Hindlimb muscle (tissue), 1 donor: Measurements from ENCODE around the gene CLASP1. TPM values are rescaled to one million over a fixed set of nuclear protein-coding genes. Genes with fewer than 3 reads are reported as not detected.
"Not testable (repeated sequence)": the region's sequence is repeated elsewhere in the genome, so short reads cannot be mapped to it uniquely, and the experiment has no call there.

ENCODE experiments used
- DNase-seq: peaks from one replicate; pipeline ENCODE4 v3.0.0-alpha.2; 2013
- polyA plus RNA-seq: library from polyadenylated mRNA; unstranded; fragments of 120-200 nt; gene quantifications from one replicate; pipeline ENCODE4 v1.2.1, GENCODE V29; 2013; ENCODE audit not compliant: insufficient read length

Gene CLASP1
- polyA plus RNA-seq, 1 donor: 69.7 TPM

DNA sequence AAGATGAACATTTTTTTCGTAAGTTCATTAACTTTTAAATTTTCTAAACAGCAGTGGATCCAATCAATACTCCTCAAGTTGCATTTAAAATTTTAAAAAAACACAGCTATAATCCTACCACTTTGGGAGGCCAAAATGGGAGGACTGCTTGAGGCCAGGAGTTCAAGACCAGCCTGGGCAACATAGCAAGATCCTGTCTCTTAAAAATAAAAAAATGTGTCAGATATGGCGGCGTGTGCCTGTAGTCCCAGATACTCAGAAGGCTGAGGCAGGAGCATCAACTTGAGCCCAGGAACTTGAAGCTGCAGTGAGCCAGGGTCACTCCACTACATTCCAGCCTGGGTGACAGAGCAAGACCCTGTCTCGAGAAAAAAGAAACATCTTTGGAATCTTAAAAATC, 178.3 kb downstream of the CLASP1 start:
- DNase-seq: no peak

DNA sequence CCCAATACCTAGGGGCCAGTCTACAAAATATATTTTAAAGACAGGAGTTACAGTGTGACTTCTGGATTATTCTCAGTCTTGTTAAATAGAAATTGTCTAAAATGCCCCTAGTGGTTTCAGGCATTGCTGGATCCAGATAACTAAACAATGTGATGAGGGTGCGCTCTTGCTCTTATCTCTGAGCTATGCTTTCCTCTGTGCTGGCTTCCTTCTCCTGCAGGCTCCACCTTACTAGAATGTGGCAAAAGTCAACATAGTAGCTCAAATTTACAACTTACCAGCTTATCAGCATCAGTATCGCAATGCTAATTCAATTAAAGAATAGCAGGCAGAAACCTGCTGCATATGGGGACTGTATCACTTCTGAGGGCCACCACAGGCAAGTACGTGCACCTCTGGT, 179.9 kb downstream of the CLASP1 start:
- no peak for DNase-seq

DNA sequence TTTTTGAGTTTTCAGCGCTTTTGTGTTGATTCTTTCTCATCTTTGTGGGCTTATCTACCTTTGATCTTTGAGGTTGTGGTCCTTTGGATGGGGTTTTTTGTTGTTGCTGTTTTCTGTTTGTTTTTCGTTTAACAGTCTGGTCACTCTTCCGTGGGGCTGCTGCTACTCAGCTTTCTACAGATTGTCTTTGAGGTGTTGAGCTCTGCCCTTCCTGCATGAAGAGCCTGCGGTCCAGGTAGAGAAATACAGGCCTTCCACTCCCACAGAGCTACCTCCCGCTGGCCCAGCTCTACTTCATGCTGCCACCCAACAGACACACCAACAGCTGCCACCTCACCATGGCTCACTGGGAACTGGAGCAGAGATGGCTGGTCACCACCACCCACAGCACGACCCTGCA, 180.3 kb downstream of the CLASP1 start:
- no peak for DNase-seq

DNA sequence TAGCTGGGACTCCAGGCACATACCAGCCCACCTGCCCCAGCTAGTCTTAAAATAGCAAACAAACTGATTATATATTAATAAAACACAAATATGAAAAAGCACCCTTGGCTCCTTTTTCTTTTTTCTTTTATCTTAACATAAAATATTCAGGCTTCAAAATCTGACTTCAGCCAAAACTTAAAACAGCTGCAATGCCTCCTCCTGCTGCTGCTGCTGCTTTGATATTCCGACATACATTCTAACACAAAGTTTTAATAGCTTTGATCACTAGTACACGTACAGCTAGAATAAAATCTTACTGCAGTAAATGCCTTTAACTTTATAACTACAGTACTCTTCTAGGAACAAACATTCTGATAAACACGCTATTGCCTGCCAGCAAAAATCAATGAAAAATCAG, 190.0 kb downstream of the CLASP1 start:
- no peak for DNase-seq

DNA sequence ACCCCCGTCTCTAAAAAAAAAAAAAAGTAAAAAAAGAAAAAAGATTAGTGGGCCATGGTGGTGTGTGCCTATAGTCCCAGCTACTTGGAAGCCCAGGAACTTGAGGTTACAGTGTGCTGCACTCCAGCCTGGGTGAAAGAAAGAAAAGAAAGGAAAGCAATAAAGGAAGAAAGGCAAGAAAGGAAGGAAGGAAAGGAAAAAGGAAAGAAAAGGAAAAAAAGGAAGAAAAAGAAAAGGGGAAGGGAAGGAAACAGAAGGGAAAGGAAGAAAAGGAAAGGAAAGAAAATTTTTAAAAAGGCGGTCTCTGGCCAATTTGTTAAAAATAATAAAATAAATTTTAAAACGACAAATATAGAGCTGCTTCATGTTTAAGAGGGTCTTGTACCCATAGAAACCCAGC, 192.9 kb downstream of the CLASP1 start:
- no peak for DNase-seq

DNA sequence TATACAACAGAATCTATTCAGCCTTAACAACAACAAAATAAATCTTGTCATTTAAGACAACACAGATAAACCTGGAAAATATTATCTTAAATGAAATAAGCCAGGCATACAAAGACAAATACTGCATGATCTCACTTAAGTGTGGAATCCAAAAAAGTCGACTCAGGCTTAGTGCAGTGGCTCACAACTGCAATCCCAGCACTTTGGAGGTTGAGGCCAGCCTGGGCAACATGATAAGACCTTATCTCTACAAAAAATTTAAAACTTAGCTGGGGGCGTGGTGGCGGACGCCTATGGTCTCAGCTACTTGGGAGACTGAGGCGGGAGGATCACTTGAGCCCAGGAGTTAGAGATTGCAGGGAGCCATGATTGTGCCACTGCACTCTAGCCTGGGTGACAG, 193.8 kb downstream of the CLASP1 start:
- no peak for DNase-seq

DNA sequence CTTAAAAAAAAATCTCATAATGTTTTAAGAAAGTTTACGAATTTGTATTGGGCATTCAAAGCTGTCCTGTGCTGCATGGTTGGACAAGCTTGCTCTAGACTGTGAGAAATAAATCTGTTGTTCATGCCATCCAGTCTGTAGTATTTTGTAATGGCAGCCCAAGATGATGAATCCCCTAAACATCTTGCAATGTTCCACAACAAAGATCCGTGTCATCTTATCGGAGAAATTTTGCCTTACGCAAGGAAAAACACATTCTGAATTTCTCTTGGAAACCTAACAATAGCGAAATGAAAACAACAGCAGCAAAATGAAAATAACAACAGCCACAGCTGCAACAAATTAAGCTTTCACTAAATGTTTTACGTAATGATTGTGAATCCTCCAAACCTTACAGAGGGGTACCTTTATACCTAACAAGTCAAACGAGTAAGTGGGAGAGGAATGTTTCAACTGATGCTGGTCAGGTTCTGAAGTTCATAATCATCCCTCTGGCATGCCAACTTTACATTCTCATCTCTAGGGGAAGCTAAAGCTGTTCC, 194.6 kb downstream of the CLASP1 start:
- DNase-seq: no peak

DNA sequence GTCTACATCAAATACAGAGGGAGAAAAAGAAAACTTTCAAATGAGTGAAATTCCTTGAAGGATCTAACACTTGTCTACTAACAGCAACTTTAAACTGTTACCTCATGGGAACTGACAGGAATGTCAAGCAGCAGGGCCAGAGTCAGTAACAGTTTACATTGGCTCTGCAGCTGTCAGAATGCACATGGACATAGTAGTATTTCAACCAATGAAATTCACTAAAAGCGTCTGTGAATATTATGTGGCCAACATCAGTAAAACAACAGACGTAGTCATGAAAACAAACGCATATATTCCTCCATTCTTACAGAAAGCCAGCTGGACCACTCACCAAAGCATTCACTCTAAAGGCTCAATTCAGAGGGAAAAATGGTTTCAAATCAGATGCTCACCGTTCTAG, 197.9 kb downstream of the CLASP1 start:
- DNase-seq: peak; percentile 10

DNA sequence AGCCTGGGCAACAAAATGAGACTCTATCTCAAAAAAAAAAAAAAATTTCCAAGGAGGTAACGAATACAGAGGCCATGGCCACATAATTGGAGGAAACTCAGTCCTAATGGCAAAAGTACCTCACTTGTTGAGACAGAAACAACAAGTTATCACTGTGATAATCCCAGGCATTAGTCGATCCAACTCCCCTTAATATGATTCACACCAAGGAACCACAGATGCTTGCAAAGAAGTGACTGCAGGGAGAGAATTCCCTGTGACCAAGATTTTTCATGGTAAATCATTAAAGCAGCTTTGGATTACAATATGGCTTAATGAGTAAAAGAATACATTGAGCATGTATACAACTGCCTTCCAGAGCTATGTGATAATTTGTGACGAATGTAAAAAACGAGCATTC, 199.0 kb downstream of the CLASP1 start:
- DNase-seq: no peak

DNA sequence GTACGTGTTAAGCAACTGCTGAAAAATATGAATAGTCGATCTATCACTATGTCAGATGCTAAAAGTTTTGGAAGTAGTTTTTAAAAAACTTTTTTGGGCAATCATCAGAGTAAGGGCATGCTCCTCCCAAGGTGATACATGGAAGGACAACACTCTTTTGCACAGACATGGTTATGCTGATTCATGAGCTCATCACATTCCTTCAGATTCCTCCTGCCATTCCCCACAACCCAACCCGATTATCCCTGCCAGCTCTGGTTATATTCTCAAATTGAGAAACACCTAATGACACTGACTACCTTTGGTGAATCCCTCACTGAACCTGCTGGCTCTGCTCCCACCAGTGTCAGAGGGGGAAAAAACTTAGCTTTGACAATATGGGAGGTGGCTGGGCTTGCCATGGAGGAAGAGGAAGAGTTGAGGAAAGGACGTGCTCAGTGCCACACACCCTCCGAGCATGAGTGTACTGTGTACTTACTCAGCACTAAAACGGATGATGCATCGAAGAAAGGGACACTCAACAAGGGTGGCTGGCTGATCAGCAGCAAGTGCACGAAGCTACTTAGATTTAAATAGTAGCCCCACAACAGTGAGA, 202.5 kb downstream of the CLASP1 start:
- DNase-seq: no peak

DNA sequence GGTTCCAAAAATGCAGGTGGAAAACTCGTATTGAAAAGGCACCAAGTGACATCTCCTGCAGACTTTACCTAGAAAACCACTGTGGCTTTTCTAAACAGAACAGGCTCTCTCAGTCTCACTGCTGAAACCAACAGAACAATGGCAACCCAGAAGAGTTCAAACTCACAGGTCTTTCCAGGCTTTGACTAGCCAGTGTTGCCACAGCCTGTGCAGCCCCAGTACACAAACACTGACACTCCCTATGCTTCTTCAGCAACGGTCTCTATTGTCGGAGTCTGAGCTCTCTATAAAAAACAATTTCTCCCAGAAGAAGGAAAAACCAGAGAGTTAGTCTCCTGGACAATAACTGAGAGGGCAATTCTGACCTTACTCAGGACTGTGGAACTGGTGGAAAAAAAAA, 206.4 kb downstream of the CLASP1 start:
- DNase-seq: no peak

DNA sequence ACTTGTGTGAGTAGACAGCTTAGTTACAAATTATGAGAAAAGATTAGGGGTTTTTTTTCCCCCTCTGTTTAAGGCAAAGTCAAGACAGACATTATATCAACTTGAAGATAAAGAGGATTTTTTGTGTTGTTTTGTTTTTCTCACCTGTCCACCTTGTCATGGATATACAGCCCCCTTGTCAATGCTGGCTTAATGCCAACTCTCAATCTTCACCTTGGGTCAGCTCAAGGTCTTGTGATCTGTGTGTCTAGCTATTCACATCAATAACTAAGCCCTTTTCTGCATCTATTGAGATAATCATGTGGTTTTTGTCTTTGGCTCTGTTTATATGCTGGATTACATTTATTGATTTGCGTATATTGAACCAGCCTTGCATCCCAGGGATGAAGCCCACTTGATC, 211.0 kb downstream of the CLASP1 start:
- DNase-seq: not testable (repeated sequence)

DNA sequence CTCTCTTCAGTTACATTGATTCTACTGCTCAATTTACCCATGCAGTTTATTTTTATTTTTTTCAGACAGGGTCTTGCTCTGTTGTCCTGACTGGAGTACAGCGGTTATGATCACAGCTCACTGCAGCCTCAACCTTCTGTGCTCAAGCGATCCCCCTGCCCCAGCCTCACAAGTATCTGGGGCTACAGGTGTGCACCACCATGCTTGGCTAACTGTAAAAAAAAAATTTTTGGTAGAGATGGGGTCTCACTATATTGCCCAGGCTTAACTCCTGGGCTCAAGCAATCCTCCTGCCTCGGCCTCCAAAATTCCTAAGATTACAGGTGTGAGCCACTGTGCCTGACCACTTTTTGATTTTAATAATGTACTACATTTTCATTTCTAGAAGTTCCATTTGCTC, 212.3 kb downstream of the CLASP1 start:
- DNase-seq: no peak

DNA sequence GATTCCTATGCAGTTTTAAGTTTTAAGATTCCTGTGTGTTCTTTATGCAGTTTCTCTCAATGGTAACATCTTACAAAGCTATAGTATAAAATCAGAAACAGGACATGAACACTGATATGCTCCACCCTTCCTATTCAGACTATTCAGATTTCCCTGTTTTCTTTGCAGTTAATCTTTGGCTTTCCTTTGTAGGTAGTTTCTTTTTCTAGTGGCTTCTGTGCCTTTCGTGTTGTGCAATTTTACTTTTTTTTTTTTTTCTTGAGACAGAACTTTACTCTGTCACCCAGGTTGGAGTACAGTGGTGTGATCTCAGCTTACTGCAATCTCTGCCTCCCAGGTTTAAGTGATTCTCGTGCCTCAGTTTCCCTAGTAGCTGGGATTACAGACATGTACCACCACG, 213.5 kb downstream of the CLASP1 start:
- no peak for DNase-seq

DNA sequence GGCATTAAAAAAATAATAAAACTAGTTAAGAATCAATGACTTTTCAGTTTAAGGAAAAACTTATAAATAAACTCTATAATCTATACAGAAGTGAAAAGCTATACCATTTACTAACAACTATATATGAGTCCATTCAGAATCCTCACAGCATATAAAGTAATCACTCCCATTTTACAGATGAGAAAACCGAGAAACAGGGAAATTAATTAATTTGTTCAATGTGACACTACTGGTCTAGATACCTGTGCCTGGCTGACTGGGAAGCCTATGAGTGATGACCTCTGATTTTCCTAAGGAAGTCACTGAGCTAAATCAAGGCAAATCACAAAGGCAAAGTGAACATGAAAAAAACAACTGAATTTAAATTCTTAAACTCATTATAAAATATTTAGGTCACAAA, 218.0 kb downstream of the CLASP1 start:
- no peak for DNase-seq

DNA sequence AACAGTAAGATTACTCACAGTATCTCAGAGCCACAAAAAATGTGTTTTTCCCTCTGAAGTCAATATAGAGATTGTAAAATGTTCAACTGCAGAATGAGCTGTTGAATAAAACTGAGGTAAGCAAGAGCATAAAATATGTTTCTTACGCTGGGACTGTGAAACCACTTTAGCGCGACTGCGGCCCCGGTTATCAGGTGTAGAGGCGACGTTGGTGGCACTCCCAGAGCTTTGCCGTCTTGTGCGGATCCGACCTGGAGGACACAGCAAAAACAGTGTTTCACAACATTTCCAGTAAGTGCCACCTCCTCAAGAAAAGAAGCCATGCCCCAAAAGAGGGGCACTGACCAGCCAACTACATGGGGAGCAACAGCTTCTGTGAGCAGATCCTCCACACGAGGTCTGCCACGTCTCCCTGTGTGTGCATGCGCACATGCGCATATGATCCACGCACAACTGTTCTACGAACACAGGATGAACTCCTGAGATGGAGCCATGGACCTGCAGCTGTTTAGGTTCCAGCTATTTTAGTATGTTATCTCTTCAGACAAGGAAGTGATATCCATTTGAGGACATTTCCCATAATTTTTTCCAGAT, 219.2 kb downstream of the CLASP1 start:
- DNase-seq: no peak

DNA sequence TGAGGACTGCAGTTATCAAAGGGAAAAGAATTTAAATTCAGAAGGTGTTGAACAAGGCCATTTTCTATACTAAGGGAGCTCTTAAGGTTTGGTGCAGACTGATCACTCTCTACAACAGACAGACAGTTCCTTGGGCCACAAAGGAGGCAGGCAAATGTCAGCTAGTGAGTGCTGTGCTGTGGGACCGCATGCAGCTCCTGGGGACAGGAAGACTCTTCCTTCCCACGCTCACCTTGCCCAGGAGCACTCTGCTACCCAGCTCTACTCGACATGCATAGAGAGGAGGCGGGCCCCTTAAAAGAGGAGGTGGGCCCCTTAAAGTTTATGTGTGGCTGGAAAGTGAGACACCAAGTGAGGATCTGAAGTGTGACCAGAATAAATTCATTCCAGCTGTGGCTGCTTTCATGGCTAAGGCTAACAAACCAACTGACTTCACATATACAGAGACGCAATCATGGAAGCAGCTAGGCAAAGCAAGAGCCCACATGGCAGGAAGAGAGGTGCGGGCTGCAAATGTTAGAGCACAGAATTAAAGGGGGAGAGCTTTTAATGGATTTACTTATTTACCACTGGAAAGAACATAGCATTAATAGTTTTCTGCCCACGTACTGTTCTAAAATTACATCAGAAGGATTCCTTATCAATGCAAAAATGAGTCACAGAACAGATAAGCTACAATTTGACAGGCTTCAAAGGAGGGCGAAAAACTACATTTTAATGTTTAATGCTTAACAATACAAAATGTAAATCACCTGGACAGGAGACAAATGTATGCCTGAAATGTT, 220.0 kb downstream of the CLASP1 start:
- DNase-seq: no peak

DNA sequence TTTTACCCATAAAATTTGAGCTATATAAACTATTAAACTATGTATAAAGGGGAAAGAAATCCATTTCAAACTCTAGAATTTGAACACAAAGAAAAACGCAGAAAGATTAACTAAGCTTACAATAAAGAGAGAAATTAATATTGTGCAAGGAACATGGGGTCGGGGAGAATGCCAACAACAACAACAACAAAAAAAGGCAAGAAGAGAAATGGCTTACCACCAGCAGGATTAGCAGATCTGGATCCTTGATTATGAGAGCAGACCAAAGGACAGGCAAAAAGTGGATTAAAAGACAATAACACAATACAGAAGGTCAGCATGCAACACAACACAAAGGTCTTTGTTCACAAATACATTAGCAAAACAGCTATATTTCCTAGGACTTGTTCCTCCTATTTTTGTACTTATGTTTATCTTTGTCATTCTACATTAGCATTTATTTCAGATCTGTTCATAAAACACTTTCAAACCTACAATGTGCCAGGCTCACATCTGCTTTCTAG, 222.0 kb downstream of the CLASP1 start:
- no peak for DNase-seq

DNA sequence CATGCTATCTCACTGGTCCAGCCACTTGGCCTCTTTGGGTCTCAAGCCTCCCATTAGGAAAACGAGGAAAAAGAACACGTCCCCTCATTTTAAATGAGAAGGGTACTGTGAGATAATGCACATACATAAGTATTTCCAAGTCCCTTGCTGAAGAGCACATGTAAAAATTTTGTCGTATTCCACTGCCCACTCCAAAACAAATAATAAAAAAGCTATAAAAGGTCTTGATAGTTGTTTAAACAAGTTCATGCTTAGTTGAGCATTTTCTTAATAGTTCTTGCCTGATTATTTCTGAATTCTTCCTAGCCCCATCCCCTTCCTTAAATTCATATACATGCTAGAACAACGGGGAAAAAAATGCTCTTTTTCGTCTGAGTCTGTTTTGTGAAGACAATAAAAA, 228.8 kb downstream of the CLASP1 start:
- DNase-seq: no peak

DNA sequence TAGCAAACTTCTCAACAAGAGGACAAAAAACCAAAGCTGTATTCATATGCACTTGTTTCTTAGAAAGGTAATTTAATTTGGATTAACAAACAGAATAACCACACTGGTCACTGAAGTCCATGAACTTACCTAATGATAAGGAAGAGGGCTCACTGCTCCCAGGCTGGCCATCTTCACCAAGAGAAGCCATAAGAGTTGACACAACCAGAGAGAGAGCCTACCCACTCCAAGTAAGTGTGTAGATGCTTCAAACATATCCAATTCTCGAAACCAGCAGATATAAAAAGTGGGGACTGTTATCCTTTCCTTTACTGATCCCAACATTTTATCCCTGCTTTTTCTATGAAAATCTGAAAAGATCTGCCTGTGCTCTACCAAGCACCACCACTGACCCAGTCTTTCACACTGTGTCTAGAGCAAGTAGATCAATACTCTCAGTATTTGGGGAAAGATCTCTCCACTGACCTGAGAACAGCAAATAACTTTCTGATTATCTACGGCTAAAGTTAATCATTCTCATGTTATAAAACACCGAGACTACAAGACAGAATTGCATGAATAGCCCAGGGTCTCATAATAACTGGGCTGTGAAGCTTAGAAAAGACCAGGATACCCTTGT, 230.1 kb downstream of the CLASP1 start:
- no peak for DNase-seq

DNA sequence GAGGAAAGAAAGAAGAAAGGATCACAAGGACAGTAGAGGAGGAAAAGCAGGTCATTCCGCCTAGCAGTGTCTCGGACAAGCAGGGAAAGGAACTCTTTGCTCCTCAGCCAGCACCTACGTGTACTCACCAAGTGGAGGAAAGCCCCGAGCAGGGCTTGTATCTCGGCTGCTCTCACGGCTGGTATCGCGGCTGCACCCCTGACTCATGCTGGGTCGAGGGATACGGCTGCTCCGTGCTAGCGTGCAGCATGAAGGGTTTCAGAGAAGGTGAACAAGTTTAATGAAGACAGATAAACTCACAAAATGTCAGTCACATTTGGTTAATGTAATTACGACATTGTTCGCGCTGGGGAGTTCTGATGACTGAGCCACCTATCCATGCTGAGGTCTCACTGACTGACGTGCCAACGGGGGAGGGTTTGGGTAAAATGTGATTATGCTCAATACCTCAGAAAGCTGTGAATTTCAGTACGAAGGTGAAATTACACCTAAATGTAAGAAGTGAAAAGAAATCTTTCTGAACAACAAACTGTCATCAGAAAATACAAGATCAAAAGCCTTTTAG, 230.7 kb downstream of the CLASP1 start:
- no peak for DNase-seq

DNA sequence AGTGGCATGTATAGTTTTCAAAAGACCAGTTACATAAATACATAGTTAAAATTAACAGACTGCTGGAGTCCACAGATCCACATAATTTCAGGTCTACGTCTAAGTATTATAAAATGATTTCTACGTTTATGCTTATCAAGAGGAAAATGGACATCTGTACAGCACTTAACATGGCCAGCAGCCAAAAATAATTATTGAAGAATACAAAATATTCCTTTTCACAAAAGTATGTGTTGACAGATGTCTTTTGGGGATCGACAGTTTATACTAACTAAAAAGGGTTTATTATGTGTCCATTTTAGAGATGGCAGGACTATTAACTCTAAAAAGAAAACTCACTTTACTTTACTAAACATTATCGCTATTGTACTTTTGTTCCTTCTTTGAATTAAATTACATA, 231.4 kb downstream of the CLASP1 start:
- DNase-seq: no peak

DNA sequence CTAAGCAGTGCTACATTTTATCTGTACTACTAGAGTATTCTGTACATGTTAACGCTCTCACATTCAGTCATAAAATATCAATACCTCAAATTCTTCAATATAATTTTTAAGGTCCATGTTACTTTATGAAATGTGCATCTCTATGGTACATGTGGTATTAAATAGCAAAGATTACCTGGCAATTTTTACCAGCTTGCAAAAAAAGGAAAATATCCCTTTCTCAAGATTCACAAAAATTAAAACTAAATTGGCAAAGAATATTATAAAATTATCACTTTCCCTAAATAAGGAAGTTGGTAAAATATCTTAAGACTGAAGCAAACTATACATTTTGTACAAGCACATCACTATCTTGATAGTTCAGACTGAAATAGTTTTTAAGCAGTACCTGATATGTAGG, 233.5 kb downstream of the CLASP1 start:
- no peak for DNase-seq
